Measurements from ENCODE around the gene MAP2K7.
"Not testable (repeated sequence)": the region's sequence is repeated elsewhere in the genome, so short reads cannot be mapped to it uniquely, and the experiment has no call there.

The MAP2K7 gene

GRCh38 chr19:7920519-7921301 is 17.0 kb downstream of the MAP2K7 start:
- peak; percentile 99 for DNase-seq

GRCh38 chr19:7921302-7921966 is 17.8 kb downstream of the MAP2K7 start:
- no peak for DNase-seq

GRCh38 chr19:7921967-7922835 is 18.5 kb downstream of the MAP2K7 start:
- no peak for DNase-seq

GRCh38 chr19:7922836-7923195 is 19.1 kb downstream of the MAP2K7 start:
- no peak for DNase-seq

- no peak for DNase-seq
Observed at GRCh38 chr19:7923295-7924191, 19.9 kb downstream of the MAP2K7 start.

- DNase-seq: no peak
Observed at GRCh38 chr19:7924241-7924640, 20.6 kb downstream of the MAP2K7 start.

GRCh38 chr19:7924651-7925170 is 21.0 kb downstream of the MAP2K7 start:
- DNase-seq: no peak

- peak; percentile 81 for DNase-seq
Observed at GRCh38 chr19:7925171-7925851, 21.6 kb downstream of the MAP2K7 start.

- DNase-seq: peak; percentile 76
Observed at GRCh38 chr19:7926021-7926726, 22.5 kb downstream of the MAP2K7 start, which contains the start of gene CTXN1. CTXN1 (minus strand) TSS chr19:7926135; CDS start chr19:7925538, 597 bp downstream.

GRCh38 chr19:7926727-7927604 is 23.3 kb downstream of the MAP2K7 start:
- DNase-seq: no peak

- no peak for DNase-seq
Observed at GRCh38 chr19:7927605-7928333, 24.1 kb downstream of the MAP2K7 start.

GRCh38 chr19:7928334-7928706 is 24.6 kb downstream of the MAP2K7 start:
- no peak for DNase-seq

GRCh38 chr19:7928741-7929701 is 25.3 kb downstream of the MAP2K7 start:
- peak; percentile 54 for DNase-seq

- not testable (repeated sequence) for DNase-seq
Observed at GRCh38 chr19:7930030-7930429, 26.4 kb downstream of the MAP2K7 start.

GRCh38 chr19:7930765-7931164 is 27.1 kb downstream of the MAP2K7 start:
- no peak for DNase-seq

- no peak for DNase-seq
Observed at GRCh38 chr19:7931221-7932061, 27.8 kb downstream of the MAP2K7 start.

Measured in activated CD4-positive, alpha-beta T cell treated with anti-CD3 and anti-CD28 coated beads, Interleukin-2, amount 50 U/mL, for 16 hours (primary cell).